Mucosa of gallbladder (tissue), 1 donor: ENCODE data around the gene MARCHF4. TPM values are rescaled to one million over a fixed set of nuclear protein-coding genes. Genes with fewer than 3 reads are reported as not detected.
"Not testable (repeated sequence)": the region's sequence is repeated elsewhere in the genome, so short reads cannot be mapped to it uniquely, and the experiment has no call there.

Experiments
- DNase-seq: peaks from one replicate; pipeline ENCODE4 v3.0.0-alpha.2; 2020; ENCODE audit warnings: low spot score
- total RNA-seq: library from RNA; stranded (reverse); gene quantifications from one replicate; pipeline ENCODE4 v1.2.1, GENCODE V29; 2021
- donor health status: DM: no; HTN: no; CAD: no.

MARCHF4 gene
- total RNA-seq, 1 donor from 2014 or later: 0.09 TPM

GRCh38 chr2:216391401-216391800, 19.1 kb upstream of the MARCHF4 start:
- no peak for DNase-seq

GRCh38 chr2:216389570-216389969, 17.3 kb upstream of the MARCHF4 start:
- no peak for DNase-seq

GRCh38 chr2:216388046-216388884, 16.0 kb upstream of the MARCHF4 start:
- no peak for DNase-seq

- DNase-seq: no peak
These were observed 15.0 kb upstream of the MARCHF4 start for GRCh38 chr2:216387262-216387661.

GRCh38 chr2:216385478-216385877, 13.2 kb upstream of the MARCHF4 start:
- no peak for DNase-seq

GRCh38 chr2:216384409-216384808, 12.1 kb upstream of the MARCHF4 start:
- DNase-seq: not testable (repeated sequence)

- DNase-seq: no peak
These were observed 7.7 kb upstream of the MARCHF4 start for GRCh38 chr2:216379977-216380376.

- DNase-seq: no peak
These were observed 3.0 kb upstream of the MARCHF4 start for GRCh38 chr2:216375286-216375685.

- no peak for DNase-seq
These were observed 1.6 kb upstream of the MARCHF4 start for GRCh38 chr2:216373896-216374295.

GRCh38 chr2:216372761-216373291, 543 bp upstream of the MARCHF4 start:
- DNase-seq: no peak

GRCh38 chr2:216370961-216371712, 1.1 kb downstream of the MARCHF4 start:
- no peak for DNase-seq

- DNase-seq: no peak
These were observed 2.5 kb downstream of the MARCHF4 start for GRCh38 chr2:216369821-216370220.

GRCh38 chr2:216366777-216367471, 5.4 kb downstream of the MARCHF4 start:
- no peak for DNase-seq

GRCh38 chr2:216365518-216365917, 6.8 kb downstream of the MARCHF4 start:
- DNase-seq: no peak

GRCh38 chr2:216363221-216363620, 9.1 kb downstream of the MARCHF4 start:
- DNase-seq: no peak

GRCh38 chr2:216362730-216363129, 9.6 kb downstream of the MARCHF4 start:
- no peak for DNase-seq

GRCh38 chr2:216355711-216356110, 16.6 kb downstream of the MARCHF4 start:
- DNase-seq: no peak

- no peak for DNase-seq
These were observed 18.0 kb downstream of the MARCHF4 start for GRCh38 chr2:216354306-216354705.

GRCh38 chr2:216352653-216353270, 19.5 kb downstream of the MARCHF4 start:
- DNase-seq: no peak

GRCh38 chr2:216351172-216351925, 20.9 kb downstream of the MARCHF4 start:
- no peak for DNase-seq

GRCh38 chr2:216350214-216350791, 22.0 kb downstream of the MARCHF4 start:
- no peak for DNase-seq
